WI38 (cell line): Measurements from ENCODE around the gene TET1.
"Not testable (repeated sequence)": the region's sequence is repeated elsewhere in the genome, so short reads cannot be mapped to it uniquely, and the experiment has no call there.

Experiments
- H3K4me3 ChIP-seq: 2 replicates; pipeline ENCODE4 v1.5.1; 2011; ENCODE audit warnings: low read depth, mild to moderate bottlenecking, control low read depth, low read length
- CTCF ChIP-seq: IDR thresholded peaks from 2 replicates; pipeline ENCODE4 v1.5.1; 2012; ENCODE audit warnings: low read depth, mild to moderate bottlenecking, control low read depth, low read length

TET1 gene

GRCh38 chr10:68725016-68725415 lies 164.9 kb downstream of the TET1 start:
- TF ChIP-seq CTCF = no peak
- H3K4me3 ChIP-seq = no peak overlapping the region

GRCh38 chr10:68727146-68727545 lies 167.0 kb downstream of the TET1 start:
- no peak for TF ChIP-seq CTCF
- H3K4me3 ChIP-seq = no peak overlapping the region

GRCh38 chr10:68732651-68733050 lies 172.5 kb downstream of the TET1 start:
- TF ChIP-seq CTCF = no peak

GRCh38 chr10:68734349-68734748 lies 174.2 kb downstream of the TET1 start:
- H3K4me3 ChIP-seq = no peak overlapping the region
- TF ChIP-seq CTCF = no peak

More at GRCh38 chr10:68732651-68733050, 172.5 kb downstream of the TET1 start:
- H3K4me3 ChIP-seq = no peak overlapping the region

GRCh38 chr10:68735119-68735518 lies 175.0 kb downstream of the TET1 start:
- H3K4me3 ChIP-seq = no peak overlapping the region
- TF ChIP-seq CTCF = no peak

GRCh38 chr10:68735739-68736138 lies 175.6 kb downstream of the TET1 start:
- H3K4me3 ChIP-seq = not testable (repeated sequence)

GRCh38 chr10:68740676-68741075 lies 180.5 kb downstream of the TET1 start:
- not testable (repeated sequence) for H3K4me3 ChIP-seq

GRCh38 chr10:68742397-68742796 lies 182.3 kb downstream of the TET1 start:
- TF ChIP-seq CTCF = no peak
- H3K4me3 ChIP-seq = no peak overlapping the region
